ENCODE measurements around the gene ELMOD3. TPM values are rescaled to one million over a fixed set of nuclear protein-coding genes. Genes with fewer than 3 reads are reported as not detected.

ELMOD3 gene
- total and polyA plus RNA-seq, 9 of the 15 experiments (the other 6 are each of a cell fraction or from before 2014, with no cell fraction given), result 2.7 to 18.7 (median 11.6) TPM

DNA sequence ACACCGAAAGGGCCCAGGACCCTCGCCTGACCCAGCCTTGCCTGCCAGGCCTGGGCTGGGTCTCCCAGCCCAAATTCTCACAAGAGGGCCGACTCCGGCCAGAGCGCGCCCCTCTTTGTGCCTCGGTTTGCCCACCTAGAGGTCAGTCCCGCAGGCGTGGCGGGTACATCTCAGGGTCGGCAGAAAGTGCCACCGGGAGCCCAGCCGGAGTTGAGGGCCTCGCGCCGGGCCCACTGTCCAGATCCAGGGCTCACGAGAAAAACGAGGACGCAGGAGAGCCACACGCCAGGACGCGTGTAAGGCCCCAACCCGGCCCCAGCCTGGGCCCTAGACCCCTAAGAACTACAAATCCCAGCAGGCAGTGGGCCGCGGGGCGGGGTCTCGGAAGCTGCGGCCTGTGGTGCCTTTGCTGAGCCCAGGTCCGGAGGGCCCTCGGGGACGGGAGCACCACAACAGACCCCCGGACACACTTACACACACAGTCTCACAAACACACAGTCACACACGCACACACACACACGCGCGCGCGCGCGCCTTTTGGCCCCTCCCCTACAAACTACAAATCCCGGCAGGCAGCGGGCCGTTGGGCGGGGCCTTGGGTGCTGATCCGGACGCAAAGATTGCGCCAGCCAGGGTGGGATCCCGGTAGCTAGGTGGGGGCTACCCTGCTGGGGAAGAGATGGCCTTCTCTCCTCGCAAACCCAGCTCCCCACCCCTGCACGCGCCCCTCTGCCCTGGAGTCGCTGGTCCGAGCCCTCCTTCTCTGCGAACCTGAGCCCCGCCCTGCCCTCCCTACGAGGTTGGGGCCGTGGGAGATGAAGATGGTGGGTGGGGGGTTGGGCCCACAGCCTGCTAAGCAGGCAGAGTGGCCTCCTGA, 63.8 kb downstream of the ELMOD3 start, which contains the start of gene SH2D6 (continued):
- TF ChIP-seq, protein P1, sequence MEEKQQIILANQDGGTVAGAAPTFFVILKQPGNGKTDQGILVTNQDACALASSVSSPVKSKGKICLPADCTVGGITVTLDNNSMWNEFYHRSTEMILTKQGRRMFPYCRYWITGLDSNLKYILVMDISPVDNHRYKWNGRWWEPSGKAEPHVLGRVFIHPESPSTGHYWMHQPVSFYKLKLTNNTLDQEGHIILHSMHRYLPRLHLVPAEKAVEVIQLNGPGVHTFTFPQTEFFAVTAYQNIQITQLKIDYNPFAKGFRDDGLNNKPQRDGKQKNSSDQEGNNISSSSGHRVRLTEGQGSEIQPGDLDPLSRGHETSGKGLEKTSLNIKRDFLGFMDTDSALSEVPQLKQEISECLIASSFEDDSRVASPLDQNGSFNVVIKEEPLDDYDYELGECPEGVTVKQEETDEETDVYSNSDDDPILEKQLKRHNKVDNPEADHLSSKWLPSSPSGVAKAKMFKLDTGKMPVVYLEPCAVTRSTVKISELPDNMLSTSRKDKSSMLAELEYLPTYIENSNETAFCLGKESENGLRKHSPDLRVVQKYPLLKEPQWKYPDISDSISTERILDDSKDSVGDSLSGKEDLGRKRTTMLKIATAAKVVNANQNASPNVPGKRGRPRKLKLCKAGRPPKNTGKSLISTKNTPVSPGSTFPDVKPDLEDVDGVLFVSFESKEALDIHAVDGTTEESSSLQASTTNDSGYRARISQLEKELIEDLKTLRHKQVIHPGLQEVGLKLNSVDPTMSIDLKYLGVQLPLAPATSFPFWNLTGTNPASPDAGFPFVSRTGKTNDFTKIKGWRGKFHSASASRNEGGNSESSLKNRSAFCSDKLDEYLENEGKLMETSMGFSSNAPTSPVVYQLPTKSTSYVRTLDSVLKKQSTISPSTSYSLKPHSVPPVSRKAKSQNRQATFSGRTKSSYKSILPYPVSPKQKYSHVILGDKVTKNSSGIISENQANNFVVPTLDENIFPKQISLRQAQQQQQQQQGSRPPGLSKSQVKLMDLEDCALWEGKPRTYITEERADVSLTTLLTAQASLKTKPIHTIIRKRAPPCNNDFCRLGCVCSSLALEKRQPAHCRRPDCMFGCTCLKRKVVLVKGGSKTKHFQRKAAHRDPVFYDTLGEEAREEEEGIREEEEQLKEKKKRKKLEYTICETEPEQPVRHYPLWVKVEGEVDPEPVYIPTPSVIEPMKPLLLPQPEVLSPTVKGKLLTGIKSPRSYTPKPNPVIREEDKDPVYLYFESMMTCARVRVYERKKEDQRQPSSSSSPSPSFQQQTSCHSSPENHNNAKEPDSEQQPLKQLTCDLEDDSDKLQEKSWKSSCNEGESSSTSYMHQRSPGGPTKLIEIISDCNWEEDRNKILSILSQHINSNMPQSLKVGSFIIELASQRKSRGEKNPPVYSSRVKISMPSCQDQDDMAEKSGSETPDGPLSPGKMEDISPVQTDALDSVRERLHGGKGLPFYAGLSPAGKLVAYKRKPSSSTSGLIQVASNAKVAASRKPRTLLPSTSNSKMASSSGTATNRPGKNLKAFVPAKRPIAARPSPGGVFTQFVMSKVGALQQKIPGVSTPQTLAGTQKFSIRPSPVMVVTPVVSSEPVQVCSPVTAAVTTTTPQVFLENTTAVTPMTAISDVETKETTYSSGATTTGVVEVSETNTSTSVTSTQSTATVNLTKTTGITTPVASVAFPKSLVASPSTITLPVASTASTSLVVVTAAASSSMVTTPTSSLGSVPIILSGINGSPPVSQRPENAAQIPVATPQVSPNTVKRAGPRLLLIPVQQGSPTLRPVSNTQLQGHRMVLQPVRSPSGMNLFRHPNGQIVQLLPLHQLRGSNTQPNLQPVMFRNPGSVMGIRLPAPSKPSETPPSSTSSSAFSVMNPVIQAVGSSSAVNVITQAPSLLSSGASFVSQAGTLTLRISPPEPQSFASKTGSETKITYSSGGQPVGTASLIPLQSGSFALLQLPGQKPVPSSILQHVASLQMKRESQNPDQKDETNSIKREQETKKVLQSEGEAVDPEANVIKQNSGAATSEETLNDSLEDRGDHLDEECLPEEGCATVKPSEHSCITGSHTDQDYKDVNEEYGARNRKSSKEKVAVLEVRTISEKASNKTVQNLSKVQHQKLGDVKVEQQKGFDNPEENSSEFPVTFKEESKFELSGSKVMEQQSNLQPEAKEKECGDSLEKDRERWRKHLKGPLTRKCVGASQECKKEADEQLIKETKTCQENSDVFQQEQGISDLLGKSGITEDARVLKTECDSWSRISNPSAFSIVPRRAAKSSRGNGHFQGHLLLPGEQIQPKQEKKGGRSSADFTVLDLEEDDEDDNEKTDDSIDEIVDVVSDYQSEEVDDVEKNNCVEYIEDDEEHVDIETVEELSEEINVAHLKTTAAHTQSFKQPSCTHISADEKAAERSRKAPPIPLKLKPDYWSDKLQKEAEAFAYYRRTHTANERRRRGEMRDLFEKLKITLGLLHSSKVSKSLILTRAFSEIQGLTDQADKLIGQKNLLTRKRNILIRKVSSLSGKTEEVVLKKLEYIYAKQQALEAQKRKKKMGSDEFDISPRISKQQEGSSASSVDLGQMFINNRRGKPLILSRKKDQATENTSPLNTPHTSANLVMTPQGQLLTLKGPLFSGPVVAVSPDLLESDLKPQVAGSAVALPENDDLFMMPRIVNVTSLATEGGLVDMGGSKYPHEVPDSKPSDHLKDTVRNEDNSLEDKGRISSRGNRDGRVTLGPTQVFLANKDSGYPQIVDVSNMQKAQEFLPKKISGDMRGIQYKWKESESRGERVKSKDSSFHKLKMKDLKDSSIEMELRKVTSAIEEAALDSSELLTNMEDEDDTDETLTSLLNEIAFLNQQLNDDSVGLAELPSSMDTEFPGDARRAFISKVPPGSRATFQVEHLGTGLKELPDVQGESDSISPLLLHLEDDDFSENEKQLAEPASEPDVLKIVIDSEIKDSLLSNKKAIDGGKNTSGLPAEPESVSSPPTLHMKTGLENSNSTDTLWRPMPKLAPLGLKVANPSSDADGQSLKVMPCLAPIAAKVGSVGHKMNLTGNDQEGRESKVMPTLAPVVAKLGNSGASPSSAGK (IDR thresholded peaks at IDR 0.05), result peak; percentile 99
- no peak for TF ChIP-seq SAFB (IDR thresholded peaks at IDR 0.05; ENCODE audit: borderline replicate concordance, low read depth, low read length)
- TF ChIP-seq ZBTB40 (IDR thresholded peaks at IDR 0.05), result peak; percentile 68
- TF ChIP-seq ZBTB40 (CRISPR knock-in tag; IDR thresholded peaks at IDR 0.05), result no peak
- TF ChIP-seq CHD2 (IDR thresholded peaks at IDR 0.05; ENCODE audit: low read depth, low read length), result no peak

Measured in K562 (cell line).